ENCODE data around the gene SOX5. TPM values are rescaled to one million over a fixed set of nuclear protein-coding genes. Genes with fewer than 3 reads are reported as not detected.

SOX5 gene
- total RNA-seq: 0.48 TPM

- ATAC-seq: peak; percentile 13
Observed at GRCh38 chr12:23949348-23950209, at the start of gene SOX5. SOX5 (minus strand) TSS chr12:23949670; CDS start chr12:23949601, 69 bp downstream.

- ATAC-seq: no peak
Observed at GRCh38 chr12:23987046-23987445, 37.6 kb upstream of the SOX5 start.

GRCh38 chr12:23980826-23981225 is 31.4 kb upstream of the SOX5 start:
- no peak for ATAC-seq

GRCh38 chr12:23964812-23965211 is 15.3 kb upstream of the SOX5 start:
- ATAC-seq: no peak

- ATAC-seq: no peak
Observed at GRCh38 chr12:23959826-23960225, 10.4 kb upstream of the SOX5 start.

GRCh38 chr12:23954332-23954731 is 4.9 kb upstream of the SOX5 start:
- ATAC-seq: no peak

GRCh38 chr12:23952071-23952470 is 2.6 kb upstream of the SOX5 start:
- no peak for ATAC-seq

- ATAC-seq: no peak
Observed at GRCh38 chr12:23950775-23951451, 1.4 kb upstream of the SOX5 start.

- ATAC-seq: no peak
Observed at GRCh38 chr12:23950210-23950774, 822 bp upstream of the SOX5 start.

GRCh38 chr12:23948291-23948690 is 1.2 kb downstream of the SOX5 start:
- ATAC-seq: no peak

- no peak for ATAC-seq
Observed at GRCh38 chr12:23947395-23947794, 2.1 kb downstream of the SOX5 start.

- no peak for ATAC-seq
Observed at GRCh38 chr12:23945249-23945648, 4.2 kb downstream of the SOX5 start.

GRCh38 chr12:23944067-23944466 is 5.4 kb downstream of the SOX5 start:
- no peak for ATAC-seq

- ATAC-seq: no peak
Observed at GRCh38 chr12:23942841-23943240, 6.6 kb downstream of the SOX5 start.

- ATAC-seq: no peak
Observed at GRCh38 chr12:23941780-23942179, 7.7 kb downstream of the SOX5 start.

- no peak for ATAC-seq
Observed at GRCh38 chr12:23938422-23938821, 11.0 kb downstream of the SOX5 start.

- ATAC-seq: no peak
Observed at GRCh38 chr12:23931176-23931575, 18.3 kb downstream of the SOX5 start.

GRCh38 chr12:23930599-23930998 is 18.9 kb downstream of the SOX5 start:
- no peak for ATAC-seq

GRCh38 chr12:23929906-23930305 is 19.6 kb downstream of the SOX5 start:
- ATAC-seq: no peak

- ATAC-seq: no peak
Observed at GRCh38 chr12:23927907-23928306, 21.6 kb downstream of the SOX5 start.

GRCh38 chr12:23921099-23921856 is 28.2 kb downstream of the SOX5 start:
- no peak for ATAC-seq

- no peak for ATAC-seq
Observed at GRCh38 chr12:23911574-23911973, 37.9 kb downstream of the SOX5 start.

- no peak for ATAC-seq
Observed at GRCh38 chr12:23909551-23909950, 39.9 kb downstream of the SOX5 start.
